HFFc6 (cell line): ENCODE data around the gene TMEM26. TPM values are rescaled to one million over a fixed set of nuclear protein-coding genes. Genes with fewer than 3 reads are reported as not detected.
"Not testable (repeated sequence)": the region's sequence is repeated elsewhere in the genome, so short reads cannot be mapped to it uniquely, and the experiment has no call there.

Source experiments
- DNase-seq: peaks from one replicate; pipeline ENCODE4 v3.0.0-alpha.2; 2018
- H3K27ac Mint-ChIP-seq: 2 replicates; pipeline ENCODE4 v1.8.0; 2020; ENCODE audit warnings: mild to moderate bottlenecking, mixed read lengths
- H3K27me3 Mint-ChIP-seq: 2 replicates; pipeline ENCODE4 v1.8.0; 2021; ENCODE audit warnings: mild to moderate bottlenecking, moderate library complexity, mixed read lengths; ENCODE audit not compliant: insufficient read depth
- H3K36me3 Mint-ChIP-seq: 2 replicates; pipeline ENCODE4 v1.8.0; 2021; ENCODE audit warnings: low read depth, mixed read lengths
- H3K4me1 Mint-ChIP-seq: 2 replicates; pipeline ENCODE4 v1.8.0; 2020; ENCODE audit warnings: low read depth, mixed read lengths
- H3K4me3 Mint-ChIP-seq: 2 replicates; pipeline ENCODE4 v1.8.0; 2020; ENCODE audit warnings: mild to moderate bottlenecking, moderate library complexity, mixed read lengths
- H3K9me3 Mint-ChIP-seq: 2 replicates; pipeline ENCODE4 v1.8.0; 2020; ENCODE audit warnings: mild to moderate bottlenecking, mixed read lengths
- CTCF ChIP-seq: fragments of 200-600 bp; sonication (generic); IDR thresholded peaks from 2 replicates; pipeline ENCODE4 v1.5.0; 2021; ENCODE audit warnings: antibody characterized with exemption, mild to moderate bottlenecking
- total RNA-seq, 6 experiments: library from RNA; stranded (reverse); fragmentation: NEBNext Ultra II Directional; extraction: Animal tissue kit (Norgen Biotek cat#: 25700); gene quantifications; 2 replicates in 1 of 6; 3 replicates in 5 of 6; pipeline ENCODE4 v1.2.3, GENCODE V29; 2021

TMEM26 gene
- total RNA-seq, 6 experiments from 2014 or later: not detected

- TF ChIP-seq CTCF: no peak
- no peak overlapping the region for H3K4me3 Mint-ChIP-seq
- no peak for DNase-seq
- H3K36me3 Mint-ChIP-seq: no peaks in the 10 kb centered on the region
- no peak overlapping the region for H3K27ac Mint-ChIP-seq
- H3K9me3 Mint-ChIP-seq: no peaks in the 10 kb centered on the region
- no peaks in the 10 kb centered on the region for H3K4me1 Mint-ChIP-seq
- no peaks in the 10 kb centered on the region; the same call in none of the 2 replicates for H3K27me3 Mint-ChIP-seq
Observed at GRCh38 chr10:61389887-61390286, 63.3 kb downstream of the TMEM26 start.

DNA sequence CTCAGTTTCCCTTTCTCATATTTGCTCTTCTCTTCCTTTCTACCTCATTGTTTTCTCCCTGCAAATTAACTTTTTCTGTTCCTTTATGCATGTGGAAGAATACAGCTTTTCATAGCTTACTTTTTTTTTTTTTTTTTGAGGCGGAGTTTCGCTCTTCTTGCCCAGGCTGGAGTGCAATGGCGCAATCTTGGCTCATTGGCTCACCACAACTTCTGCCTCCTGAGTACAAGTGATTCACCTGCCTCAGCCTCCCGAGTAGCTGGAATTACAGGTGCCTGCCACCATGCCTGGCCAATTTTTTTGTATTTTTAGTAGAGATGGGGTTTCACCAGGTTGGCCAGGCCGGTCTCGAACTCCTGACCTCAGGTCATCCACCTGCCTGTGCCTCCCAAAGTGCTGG is 64.2 kb downstream of the TMEM26 start:
- H3K9me3 Mint-ChIP-seq: not testable (repeated sequence)

GRCh38 chr10:61385231-61386001 is 67.8 kb downstream of the TMEM26 start:
- no peak for DNase-seq
- H3K27ac Mint-ChIP-seq: no peak overlapping the region
- TF ChIP-seq CTCF: no peak
- no peak overlapping the region for H3K4me3 Mint-ChIP-seq
- H3K27me3 Mint-ChIP-seq: no peaks in the 10 kb centered on the region; the same call in 1 of the 2 replicates
- no peaks in the 10 kb centered on the region for H3K4me1 Mint-ChIP-seq
- no peaks in the 10 kb centered on the region for H3K36me3 Mint-ChIP-seq
- peaks cover 3% of the 10 kb centered on the region; the same call in 1 of the 2 replicates for H3K9me3 Mint-ChIP-seq

More for the DNA sequence above, 64.2 kb downstream of the TMEM26 start:
- not testable (repeated sequence) for DNase-seq, H3K4me1 Mint-ChIP-seq, H3K27me3 Mint-ChIP-seq, H3K27ac Mint-ChIP-seq, H3K4me3 Mint-ChIP-seq, H3K36me3 Mint-ChIP-seq

GRCh38 chr10:61381153-61381552 is 72.0 kb downstream of the TMEM26 start:
- DNase-seq, H3K27me3 Mint-ChIP-seq, H3K4me3 Mint-ChIP-seq, H3K36me3 Mint-ChIP-seq, H3K27ac Mint-ChIP-seq, H3K4me1 Mint-ChIP-seq: not testable (repeated sequence)
- peaks cover 11% of the 10 kb centered on the region; the same call in 1 of the 2 replicates for H3K9me3 Mint-ChIP-seq

DNA sequence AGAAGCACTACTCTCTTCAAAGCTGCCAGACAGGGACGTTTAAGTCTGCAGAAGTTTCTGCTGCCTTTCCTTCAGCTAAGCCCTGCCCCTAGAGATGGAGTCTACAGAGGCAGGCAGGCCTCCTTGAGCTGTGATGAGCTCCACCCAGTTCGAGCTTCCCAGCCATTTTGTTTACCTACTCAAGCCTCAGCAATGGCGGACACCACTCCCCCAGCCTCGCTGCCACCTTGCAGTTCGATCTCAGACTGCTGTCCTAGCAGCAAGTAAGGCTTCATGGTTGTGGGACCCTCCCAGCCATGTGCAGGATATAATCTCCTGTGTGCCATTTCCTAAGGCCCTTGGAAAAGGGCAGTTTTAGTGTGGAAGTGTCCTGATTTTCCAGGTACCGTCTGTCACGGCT is 74.3 kb downstream of the TMEM26 start:
- Mint-ChIP-seq H3K27me3 (no peaks in the 10 kb centered on the region; the same call in 1 of the 2 replicates), H3K27ac (no peak overlapping the region), H3K4me3 (no peak overlapping the region), H3K9me3 (peaks cover 11% of the 10 kb centered on the region; the same call in 1 of the 2 replicates), H3K36me3 (peaks cover 4% of the 10 kb centered on the region; the same call in 1 of the 2 replicates), H3K4me1 (no peaks in the 10 kb centered on the region)
- no peak for DNase-seq
- no peak for TF ChIP-seq CTCF

- peaks cover 4% of the 10 kb centered on the region; the same call in 1 of the 2 replicates for H3K36me3 Mint-ChIP-seq
- no peak overlapping the region for H3K4me3 Mint-ChIP-seq
- no peaks in the 10 kb centered on the region for H3K4me1 Mint-ChIP-seq
- H3K27me3 Mint-ChIP-seq: no peaks in the 10 kb centered on the region; the same call in 1 of the 2 replicates
- peaks cover 11% of the 10 kb centered on the region; the same call in 1 of the 2 replicates for H3K9me3 Mint-ChIP-seq
- no peak for DNase-seq
- no peak for TF ChIP-seq CTCF
- H3K27ac Mint-ChIP-seq: no peak overlapping the region
Observed at GRCh38 chr10:61376908-61377368, 76.2 kb downstream of the TMEM26 start.
